Midbrain (tissue), 1 donor: Measurements from ENCODE around the gene ACTG1.

Source experiments
- DNase-seq: peaks from one replicate; lab custom pipeline; 2025; lab: John Stamatoyannopoulos, UW

Gene ACTG1

GRCh38 chr17:81518113-81518784 lies 5.7 kb upstream of the ACTG1 start:
- no peak for DNase-seq

- DNase-seq, result no peak
Observed at GRCh38 chr17:81517339-81518112, 4.9 kb upstream of the ACTG1 start.

DNA sequence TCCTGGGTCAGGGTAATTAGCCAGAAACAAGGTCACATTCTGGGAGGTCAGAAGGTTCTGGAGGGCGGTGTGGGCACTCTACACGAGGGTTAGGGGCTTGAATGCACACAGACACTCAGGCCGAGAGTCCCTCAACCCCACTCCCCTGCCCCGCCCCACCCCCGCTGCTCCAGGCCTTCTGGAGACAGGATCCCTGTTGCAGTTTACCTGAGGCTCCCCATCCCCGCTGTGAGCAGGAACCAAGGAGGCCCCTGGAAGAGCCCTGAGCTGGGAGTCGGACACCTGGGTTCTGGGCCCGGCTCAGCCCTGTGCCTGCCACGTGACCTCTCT lies 4.4 kb upstream of the ACTG1 start:
- DNase-seq, result no peak

GRCh38 chr17:81516439-81516838 lies 3.8 kb upstream of the ACTG1 start:
- no peak for DNase-seq

DNA sequence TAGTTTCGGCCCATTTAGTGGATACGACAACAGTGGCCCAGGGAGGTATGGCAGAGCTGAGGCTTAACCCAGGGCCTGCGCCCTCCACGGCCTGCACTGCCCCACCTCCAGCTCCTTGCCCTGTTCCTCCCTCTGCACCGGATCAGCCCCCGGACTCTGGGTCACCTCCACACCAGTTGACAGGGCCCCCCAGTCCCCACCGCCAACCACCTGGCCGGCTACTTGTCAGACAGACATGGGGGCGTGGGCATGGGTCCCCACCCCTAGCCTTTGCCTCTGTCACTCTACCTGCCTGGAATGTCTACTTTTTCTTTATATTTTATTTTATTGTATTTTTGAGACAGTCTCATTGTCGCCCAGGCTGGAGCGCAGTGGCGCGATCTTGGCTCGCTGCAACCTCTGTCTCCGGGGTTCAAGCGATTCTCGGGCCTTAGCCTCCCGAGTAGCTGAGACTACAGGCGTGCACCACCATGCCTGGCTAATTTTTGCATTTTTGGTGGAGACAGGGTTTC lies 3.0 kb upstream of the ACTG1 start:
- no peak for DNase-seq

DNA sequence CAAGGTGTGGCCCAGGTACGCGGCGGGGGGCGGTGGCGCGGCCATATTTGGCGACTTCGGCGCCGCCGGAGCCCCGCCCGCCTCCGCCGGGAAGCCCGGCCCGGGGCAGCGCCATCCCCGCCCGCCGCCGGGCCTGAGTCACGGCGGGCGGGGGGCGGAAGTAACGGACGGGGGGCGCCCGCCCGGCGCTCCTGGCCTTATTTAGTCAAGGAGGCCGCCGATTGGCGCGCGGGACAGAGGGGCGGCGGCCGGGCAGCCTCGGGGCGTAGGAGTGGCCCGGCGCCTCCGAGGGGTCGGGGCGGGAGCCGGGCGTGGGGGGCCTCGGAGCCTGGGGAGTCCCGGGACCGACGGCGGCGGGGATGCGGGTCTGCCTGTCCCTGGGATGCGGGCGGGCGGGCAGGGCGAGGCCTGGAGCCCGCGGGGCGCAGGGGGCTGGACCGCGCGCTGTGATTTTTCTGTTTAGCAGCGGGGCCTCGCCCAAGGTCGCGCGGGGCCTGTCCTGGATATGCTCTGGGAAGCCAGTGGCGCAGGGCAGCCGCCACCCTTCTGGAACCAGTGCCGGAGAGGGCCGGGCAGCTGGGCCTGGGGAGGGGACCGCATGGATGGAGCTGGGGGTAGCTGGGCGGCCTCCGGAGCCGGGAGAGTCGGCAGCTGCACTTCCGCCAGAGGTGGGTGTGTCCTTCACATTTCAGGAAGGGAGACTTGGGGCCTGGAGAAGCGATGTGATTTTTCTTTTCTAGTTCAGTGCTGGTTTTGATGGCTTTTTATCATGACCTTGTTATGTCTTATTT lies 2.3 kb upstream of the ACTG1 start:
- peak; percentile 30 for DNase-seq

GRCh38 chr17:81514489-81514738 lies 1.8 kb upstream of the ACTG1 start:
- no peak for DNase-seq

DNA sequence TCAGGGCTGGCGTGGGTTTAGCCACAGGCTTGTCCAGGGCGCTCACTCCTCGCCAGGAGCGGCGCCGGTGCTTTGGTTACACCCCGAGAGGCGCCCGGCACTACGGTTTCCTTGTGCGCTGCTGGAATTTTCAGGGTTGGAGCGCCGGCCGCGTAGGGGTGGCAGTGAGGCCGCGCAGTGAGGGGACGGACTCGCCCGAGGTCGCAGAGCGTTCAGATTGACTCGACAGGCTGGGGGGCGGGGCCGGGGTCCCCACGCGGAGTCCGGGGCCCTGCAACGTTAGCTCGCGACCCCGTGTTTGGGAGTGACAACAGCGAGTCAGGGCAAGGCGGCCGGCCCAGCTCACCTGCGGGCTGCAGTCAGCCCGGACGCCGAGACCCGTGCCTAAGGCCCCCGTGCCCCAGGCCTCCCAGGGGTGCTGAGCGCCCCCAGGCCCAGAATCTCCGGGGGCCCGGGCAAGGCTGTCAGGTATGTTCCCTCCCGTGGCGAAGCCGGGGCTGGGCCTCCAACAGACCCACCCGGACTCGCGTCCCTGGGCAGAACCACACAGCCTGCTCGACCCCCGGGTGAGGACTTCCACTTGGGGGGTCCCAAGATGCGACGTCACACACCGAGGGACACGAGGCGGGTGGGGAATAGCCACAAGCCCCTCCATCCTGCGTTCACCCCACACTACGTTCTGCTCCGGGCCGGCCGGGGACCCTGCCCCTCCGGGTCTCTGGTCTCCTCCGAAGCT lies 1.3 kb upstream of the ACTG1 start:
- DNase-seq, result peak; percentile 68

DNA sequence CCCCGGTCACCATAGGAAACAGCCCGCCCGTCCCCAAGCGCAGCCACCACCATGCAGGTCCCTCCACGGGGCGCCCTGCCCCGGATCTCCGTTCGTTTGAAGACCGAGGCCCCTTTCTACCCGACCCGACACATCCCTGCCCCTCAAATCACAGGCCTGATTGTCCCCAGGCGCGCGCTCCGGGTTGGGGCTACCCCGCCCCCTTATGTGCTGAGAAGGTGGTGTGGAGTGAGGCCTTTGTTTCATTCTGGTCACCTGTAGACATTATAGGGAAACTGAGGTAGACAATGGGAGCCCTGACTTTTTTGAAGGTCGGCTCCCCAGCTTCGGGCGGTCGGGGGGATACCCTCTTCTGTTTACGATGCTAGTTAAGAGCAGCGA lies 763 bp upstream of the ACTG1 start:
- DNase-seq, result peak; percentile 68

DNA sequence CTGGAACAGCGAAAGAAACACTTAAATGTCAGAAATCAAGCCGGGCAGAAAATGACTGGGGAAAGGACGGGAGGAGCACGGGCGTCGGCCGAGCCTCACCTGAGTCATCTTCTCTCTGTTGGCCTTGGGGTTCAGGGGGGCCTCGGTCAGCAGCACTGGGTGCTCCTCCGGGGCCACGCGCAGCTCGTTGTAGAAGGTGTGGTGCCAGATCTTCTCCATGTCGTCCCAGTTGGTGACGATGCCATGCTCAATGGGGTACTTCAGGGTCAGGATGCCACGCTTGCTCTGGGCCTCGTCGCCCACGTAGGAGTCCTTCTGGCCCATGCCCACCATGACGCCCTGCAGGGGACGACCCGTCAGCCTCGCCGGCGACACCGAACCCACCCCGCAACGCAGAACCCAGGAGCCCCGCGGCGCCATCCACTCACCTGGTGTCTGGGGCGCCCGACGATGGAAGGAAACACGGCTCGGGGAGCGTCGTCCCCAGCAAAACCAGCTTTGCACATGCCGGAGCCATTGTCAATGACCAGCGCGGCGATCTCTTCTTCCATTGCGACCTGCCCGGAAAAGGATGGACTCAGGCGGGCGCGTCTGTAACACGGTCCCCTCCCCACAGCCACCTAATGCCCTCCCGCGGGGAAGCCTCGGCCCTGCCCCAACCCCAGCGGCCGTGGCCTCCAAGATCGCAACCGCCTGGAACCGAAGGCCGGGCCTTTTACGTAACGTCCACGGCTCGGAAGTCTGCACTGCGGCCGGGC lies 616 bp downstream of the ACTG1 start:
- no peak for DNase-seq

DNA sequence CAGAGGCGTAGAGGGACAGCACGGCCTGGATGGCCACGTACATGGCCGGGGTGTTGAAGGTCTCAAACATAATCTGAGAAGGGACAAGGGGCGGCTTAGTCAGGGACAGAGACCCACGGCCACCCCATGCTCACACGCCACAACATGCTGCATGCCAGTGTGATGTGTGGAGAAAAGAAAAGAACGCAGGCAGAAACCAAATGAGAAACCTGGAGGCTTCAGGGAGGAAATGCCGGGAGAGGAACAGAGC lies 1.1 kb downstream of the ACTG1 start:
- DNase-seq, result no peak

DNA sequence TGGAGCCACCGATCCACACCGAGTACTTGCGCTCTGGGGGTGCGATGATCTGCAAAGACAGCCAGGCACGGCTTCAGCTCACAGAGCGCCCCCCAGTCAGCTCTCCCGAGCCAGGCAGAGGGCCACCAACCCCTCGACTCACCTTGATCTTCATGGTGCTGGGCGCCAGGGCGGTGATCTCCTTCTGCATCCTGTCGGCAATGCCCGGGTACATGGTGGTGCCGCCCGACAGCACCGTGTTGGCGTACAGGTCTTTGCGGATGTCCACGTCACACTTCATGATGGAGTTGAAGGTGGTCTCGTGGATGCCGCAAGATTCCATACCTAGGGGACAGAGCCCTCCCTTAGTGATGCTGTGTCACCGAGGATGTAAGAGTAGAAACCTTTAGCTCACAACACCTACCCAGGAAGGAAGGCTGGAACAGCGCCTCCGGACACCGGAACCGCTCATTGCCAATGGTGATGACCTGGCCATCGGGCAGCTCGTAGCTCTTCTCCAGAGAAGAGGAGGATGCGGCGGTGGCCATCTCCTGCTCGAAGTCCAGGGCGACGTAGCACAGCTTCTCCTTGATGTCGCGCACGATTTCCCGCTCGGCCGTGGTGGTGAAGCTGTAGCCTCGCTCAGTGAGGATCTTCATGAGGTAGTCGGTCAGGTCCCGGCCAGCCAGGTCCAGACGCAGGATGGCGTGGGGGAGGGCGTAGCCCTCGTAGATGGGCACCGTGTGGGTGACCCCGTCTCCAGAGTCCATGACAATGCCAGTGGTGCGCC lies 1.6 kb downstream of the ACTG1 start:
- DNase-seq, result no peak

DNA sequence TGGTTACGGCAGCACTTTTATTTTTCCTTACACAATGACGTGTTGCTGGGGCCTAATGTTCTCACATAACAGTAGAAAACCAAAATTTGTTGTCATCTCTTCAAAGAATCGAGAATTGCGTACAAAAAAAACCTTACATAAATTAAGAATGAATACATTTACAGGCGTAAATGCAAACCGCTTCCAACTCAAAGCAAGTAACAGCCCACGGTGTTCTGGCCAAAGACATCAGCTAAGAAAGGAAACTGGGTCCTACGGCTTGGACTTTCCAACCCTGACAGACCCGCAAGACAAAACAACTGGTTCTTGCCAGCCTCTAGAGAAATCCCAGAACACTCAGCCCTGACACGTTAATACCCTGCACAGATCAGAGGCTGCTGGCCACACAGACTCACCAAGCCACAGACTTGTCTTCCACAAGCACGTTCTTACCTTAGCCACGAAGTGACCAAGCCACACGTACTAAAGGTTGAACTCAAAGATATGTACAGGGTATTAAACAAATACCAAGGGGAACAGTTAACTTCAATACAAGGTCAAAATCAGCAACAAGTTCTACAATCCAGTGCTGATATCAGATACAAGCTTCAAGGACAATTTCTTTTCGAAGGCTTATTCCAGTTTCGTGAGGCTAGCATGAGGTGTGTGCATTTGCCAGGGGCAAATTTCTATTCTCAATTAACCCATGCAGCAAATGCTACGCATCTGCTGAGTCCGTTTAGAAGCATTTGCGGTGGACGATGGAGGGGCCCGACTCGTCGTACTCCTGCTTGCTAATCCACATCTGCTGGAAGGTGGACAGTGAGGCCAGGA lies 2.4 kb downstream of the ACTG1 start:
- DNase-seq, result no peak

DNA sequence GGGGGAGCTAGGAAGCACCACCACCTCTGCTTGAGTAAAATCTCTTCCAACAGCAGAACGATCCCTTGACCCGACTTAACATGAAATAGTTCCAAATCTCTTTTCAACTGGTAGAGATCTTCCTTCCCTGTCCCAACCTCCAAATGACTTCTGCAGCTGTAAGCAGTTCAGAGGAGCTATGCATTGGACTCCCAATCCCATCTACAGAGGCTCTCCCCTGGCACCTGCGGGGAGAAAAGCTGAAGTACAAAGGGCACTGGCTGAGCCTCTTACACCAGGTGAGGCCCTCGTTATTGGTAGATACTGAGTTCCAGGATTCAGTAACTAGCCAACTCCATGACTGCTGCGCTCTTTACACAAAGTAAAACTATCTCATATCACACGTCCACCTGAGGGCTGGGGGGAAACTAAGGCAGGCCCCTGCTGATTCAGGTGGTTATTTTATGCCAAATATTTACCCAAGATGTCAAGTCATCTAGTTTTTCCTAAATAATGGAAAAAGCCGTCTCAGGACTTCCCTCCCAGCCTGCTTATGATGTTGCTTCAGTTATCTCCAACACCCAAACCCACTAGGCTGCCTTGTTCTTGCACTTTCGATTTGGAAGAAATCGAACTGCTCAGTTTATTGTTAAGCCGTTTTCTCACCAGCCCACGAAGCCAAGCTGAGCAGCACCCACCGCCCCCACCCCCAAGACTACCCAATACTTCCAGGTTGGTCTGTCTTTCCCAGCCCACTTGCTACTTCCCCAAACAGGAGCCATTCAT lies 3.2 kb downstream of the ACTG1 start:
- DNase-seq, result no peak

- DNase-seq, result no peak
Observed at GRCh38 chr17:81508639-81509206, 3.9 kb downstream of the ACTG1 start.

GRCh38 chr17:81503619-81504018 lies 9.0 kb downstream of the ACTG1 start:
- no peak for DNase-seq

DNA sequence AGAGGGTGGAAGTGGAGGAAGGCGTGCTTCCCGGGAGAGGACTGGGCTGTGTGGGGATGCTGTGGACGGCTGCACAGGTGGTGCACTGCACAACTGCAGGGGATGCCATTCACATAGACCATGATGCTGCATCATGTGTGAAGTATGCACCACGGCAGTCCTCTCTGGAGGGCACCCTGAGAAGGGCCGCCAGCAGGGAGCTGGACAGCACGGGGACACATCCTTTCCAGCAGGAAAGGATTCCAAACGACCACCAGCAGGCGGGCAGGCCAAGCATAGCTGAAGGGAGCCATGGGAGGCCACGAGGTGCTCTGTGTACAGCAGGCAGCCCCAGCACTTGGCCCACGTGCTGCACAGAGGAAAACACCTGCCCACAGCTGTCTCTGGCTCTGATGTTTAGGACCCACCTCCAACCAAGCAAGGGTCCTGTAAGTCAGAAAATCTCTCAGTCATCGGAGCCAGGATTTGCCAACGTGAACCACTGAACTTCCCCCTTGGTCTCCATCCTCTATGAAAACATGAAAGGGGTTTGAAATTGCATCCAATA lies 10.1 kb downstream of the ACTG1 start:
- DNase-seq, result no peak

- no peak for DNase-seq
Observed at GRCh38 chr17:81500047-81500446, 12.6 kb downstream of the ACTG1 start.

DNA sequence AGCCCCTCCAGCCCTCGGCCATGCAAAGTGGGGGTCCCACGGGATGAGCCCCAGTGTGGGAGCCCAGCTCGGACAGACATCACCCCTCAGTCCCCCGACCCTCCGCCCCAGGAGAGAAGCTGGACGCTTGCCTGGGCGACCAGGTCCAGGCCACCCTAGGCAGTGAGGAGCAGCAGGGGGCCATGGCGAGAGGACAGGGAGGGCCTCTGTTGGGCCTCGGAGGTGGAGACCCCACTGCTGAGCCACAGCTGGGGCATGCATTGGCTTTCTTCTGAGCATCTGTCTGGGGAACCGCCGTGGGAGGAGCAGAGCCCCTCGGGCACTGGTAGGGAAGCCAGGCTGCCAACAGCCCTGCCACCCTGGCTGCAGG lies 13.0 kb downstream of the ACTG1 start:
- DNase-seq, result no peak
